Osteoblast (primary cell): ENCODE results near the gene G6PD. TPM values are rescaled to one million over a fixed set of nuclear protein-coding genes. Genes with fewer than 3 reads are reported as not detected.

Source experiments
- DNase-seq: peaks from one replicate; pipeline ENCODE4 v3.0.0; 2011; ENCODE audit warnings: low spot score, mixed read lengths; ENCODE audit not compliant: insufficient read length; ENCODE audit errors: missing footprints
- H2AFZ ChIP-seq: 2 replicates; pipeline ENCODE4 v1.6.0; 2011; ENCODE audit warnings: mild to moderate bottlenecking, low read length
- H3K27ac ChIP-seq: 2 replicates; pipeline ENCODE4 v1.5.1; 2011; ENCODE audit warnings: mild to moderate bottlenecking, low read depth, low read length, moderate library complexity
- H3K27me3 ChIP-seq: 2 replicates; pipeline ENCODE4 v1.6.0; 2012; ENCODE audit warnings: mild to moderate bottlenecking, control low read depth, inconsistent platforms, low read length, moderate library complexity; ENCODE audit not compliant: insufficient read depth
- H3K36me3 ChIP-seq: 2 replicates; pipeline ENCODE4 v1.5.1; 2011; ENCODE audit warnings: mild to moderate bottlenecking, low read length, control low read depth, moderate library complexity; ENCODE audit not compliant: insufficient read depth
- H3K4me1 ChIP-seq: 2 replicates; pipeline ENCODE4 v1.5.1; 2011; ENCODE audit warnings: mild to moderate bottlenecking, low read length, control low read depth, moderate library complexity; ENCODE audit not compliant: insufficient read depth
- H3K4me2 ChIP-seq: 2 replicates; pipeline ENCODE4 v1.6.0; 2011; ENCODE audit warnings: mild to moderate bottlenecking, low read length; ENCODE audit not compliant: insufficient read depth
- H3K4me3 ChIP-seq: fragments of 200-600 bp; sonication (generic); 3 replicates; pipeline ENCODE4 v1.5.1; 2012; ENCODE audit warnings: mild to moderate bottlenecking, low read length, inconsistent platforms; ENCODE audit not compliant: insufficient read depth
- H3K79me2 ChIP-seq: 2 replicates; pipeline ENCODE4 v1.6.0; 2012; ENCODE audit warnings: mild to moderate bottlenecking, low read length, control low read depth, inconsistent platforms; ENCODE audit not compliant: insufficient read depth
- H3K9me3 ChIP-seq: 2 replicates; pipeline ENCODE4 v1.5.1; 2011; ENCODE audit warnings: low read depth, low read length, control low read depth
- H4K20me1 ChIP-seq: 2 replicates; pipeline ENCODE4 v1.6.0; 2012; ENCODE audit warnings: mild to moderate bottlenecking, low read length, control low read depth; ENCODE audit not compliant: insufficient read depth
- CTCF ChIP-seq: IDR thresholded peaks from 2 replicates; pipeline ENCODE4 v1.5.1; 2011; ENCODE audit warnings: mild to moderate bottlenecking, low read depth, low read length, moderate library complexity; ENCODE audit errors: extremely low read depth
- total RNA-seq: library from RNA; depleted of rRNA; stranded (reverse); fragments of >200 nt; gene quantifications from 2 replicates; pipeline ENCODE4 v1.2.3, GENCODE V29; 2012

Gene G6PD
- total RNA-seq, 1 donor: 88.7 TPM

DNA sequence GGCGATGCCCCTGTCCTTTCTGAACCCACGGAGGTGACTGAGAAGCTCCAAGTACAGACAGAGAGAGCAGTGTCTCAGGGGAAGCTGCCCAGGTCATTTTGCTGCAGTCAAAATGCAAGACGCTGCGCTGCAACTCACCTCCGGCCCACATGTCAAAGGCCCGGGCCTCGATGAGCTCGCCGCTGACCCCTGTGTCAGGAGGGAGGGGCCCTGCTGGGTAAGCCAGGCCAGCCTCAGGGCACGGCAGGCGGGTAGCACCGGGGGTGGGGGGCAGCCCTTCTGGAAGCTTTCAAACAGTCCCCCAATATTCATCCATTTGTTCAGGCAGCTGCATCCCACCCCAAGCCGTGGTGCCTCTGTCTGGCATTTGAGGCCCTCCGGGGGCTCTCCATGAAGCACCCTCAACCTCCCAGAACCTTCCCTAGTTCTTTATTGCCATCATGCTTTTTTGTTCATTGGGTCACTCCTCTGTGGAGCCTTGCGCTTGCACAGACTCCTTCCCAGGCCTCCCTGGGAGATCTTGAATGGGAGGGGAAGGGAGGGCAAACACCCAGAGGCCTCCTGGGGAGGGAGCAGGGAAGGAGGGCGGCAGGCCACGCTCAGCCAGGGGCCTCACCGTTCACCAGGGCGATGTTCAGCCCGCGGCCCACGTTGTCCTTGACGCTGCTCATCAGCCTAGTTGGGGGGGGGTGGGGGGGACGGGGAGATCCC, 38.8 kb downstream of the G6PD start:
- Histone ChIP-seq H3K27ac (no peak overlapping the region), H2AFZ (no peak overlapping the region), H3K4me2 (no peak overlapping the region), H3K27me3 (no peaks in the 10 kb centered on the region), H3K36me3 (no peaks in the 10 kb centered on the region), H3K4me3 (no peak overlapping the region), H4K20me1 (no peaks in the 10 kb centered on the region), H3K9me3 (no peaks in the 10 kb centered on the region), H3K4me1 (no peaks in the 10 kb centered on the region), H3K79me2 (no peaks in the 10 kb centered on the region)
- DNase-seq: peak; percentile 26
- TF ChIP-seq CTCF: no peak

- Histone ChIP-seq H4K20me1 (no peaks in the 10 kb centered on the region), H3K27me3 (no peaks in the 10 kb centered on the region), H3K9me3 (no peaks in the 10 kb centered on the region), H3K4me1 (no peaks in the 10 kb centered on the region), H3K4me2 (no peak overlapping the region), H3K4me3 (no peak overlapping the region), H2AFZ (no peak overlapping the region), H3K27ac (no peak overlapping the region), H3K79me2 (no peaks in the 10 kb centered on the region), H3K36me3 (no peaks in the 10 kb centered on the region)
- DNase-seq: peak; percentile 66
- no peak for TF ChIP-seq CTCF
These were observed 39.9 kb downstream of the G6PD start for GRCh38 chrX:154506483-154507332.

GRCh38 chrX:154505734-154506133, 40.9 kb downstream of the G6PD start:
- no peaks in the 10 kb centered on the region for H3K79me2 ChIP-seq
- peak; percentile 90 for DNase-seq
- no peak overlapping the region for H2AFZ ChIP-seq
- no peaks in the 10 kb centered on the region for H3K27me3 ChIP-seq
- H3K36me3 ChIP-seq: no peaks in the 10 kb centered on the region
- no peaks in the 10 kb centered on the region for H4K20me1 ChIP-seq
- no peak overlapping the region for H3K4me2 ChIP-seq
- TF ChIP-seq CTCF: no peak
- H3K9me3 ChIP-seq: no peaks in the 10 kb centered on the region
- no peak overlapping the region for H3K27ac ChIP-seq
- H3K4me3 ChIP-seq: no peak overlapping the region
- H3K4me1 ChIP-seq: no peaks in the 10 kb centered on the region

DNA sequence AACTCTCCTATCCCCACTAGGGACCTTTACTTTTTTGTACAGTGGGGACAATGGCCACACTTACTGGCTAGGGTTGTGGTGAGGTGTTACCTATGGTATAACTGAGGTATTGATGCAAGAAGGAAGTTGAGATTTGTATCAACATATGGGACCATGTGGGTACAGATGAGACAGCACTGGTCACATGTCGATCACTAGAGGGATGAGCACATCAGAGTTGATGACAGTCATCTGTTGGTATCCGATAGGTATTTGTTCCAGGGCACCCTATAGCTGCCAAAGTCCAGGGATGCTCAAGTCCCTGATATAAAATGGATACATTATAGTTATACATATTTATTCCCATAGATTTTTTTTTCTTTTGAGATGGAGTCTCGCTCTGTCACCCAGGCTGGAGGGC, 43.7 kb downstream of the G6PD start:
- no peak overlapping the region for H3K27ac ChIP-seq
- H3K27me3 ChIP-seq: no peaks in the 10 kb centered on the region
- no peaks in the 10 kb centered on the region for H4K20me1 ChIP-seq
- no peak overlapping the region for H3K4me2 ChIP-seq
- H3K79me2 ChIP-seq: no peaks in the 10 kb centered on the region
- H2AFZ ChIP-seq: no peak overlapping the region
- no peaks in the 10 kb centered on the region for H3K4me1 ChIP-seq
- peak; percentile 11 for DNase-seq
- H3K36me3 ChIP-seq: no peaks in the 10 kb centered on the region
- no peak overlapping the region for H3K4me3 ChIP-seq
- no peaks in the 10 kb centered on the region for H3K9me3 ChIP-seq
- TF ChIP-seq CTCF: no peak
